ENCODE results near the gene NCK2. TPM values are rescaled to one million over a fixed set of nuclear protein-coding genes. Genes with fewer than 3 reads are reported as not detected.

NCK2 gene
- total RNA-seq, 1 donor from 2014 or later: 38.4 TPM

DNA sequence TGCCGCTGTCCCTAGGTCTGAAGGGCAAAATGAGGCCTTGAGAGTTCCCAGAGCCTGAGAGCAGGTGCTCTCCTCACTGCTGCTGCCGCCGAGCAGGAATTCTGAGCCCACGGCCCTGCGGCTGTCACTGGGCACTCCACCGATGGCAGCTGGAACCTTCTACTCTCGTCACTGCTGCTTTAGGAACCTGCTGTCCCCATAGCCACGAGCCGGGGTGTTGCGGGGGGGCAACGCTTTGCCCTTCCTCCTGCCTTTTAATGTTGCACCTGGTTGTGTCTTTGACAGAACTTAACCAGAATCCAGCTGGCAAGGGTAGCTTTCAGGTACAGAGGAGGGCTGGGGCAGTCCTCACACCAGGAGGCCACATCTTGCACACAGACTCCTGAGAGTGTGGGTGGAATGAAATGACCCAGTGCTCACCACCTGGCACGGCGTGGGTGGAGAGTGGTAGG lies 32.3 kb downstream of the NCK2 start:
- no peak for DNase-seq

GRCh38 chr2:105777506-105778055 lies 32.9 kb downstream of the NCK2 start:
- DNase-seq: no peak

- DNase-seq: no peak
These were observed 33.4 kb downstream of the NCK2 start for GRCh38 chr2:105778080-105778607.

GRCh38 chr2:105779394-105779793 lies 34.7 kb downstream of the NCK2 start:
- no peak for DNase-seq

DNA sequence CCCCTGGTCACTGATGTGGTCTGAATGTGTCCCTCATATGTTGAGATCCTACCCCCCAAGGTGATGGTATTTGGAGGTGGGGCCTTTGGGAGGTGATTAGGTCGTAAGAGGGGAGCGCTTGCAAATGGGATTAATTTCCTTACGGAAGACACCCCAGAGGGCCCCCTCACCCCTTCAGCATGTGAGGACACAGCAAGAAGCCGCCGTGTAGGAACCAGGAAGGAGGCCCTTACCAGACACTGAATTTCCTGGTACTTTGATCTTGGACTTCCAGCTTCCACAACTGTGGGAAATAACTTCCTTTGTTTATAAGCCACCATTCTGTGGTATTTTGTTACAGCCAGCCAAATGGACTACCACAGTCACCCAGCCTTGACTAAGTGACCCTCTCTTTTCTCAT lies 35.9 kb downstream of the NCK2 start:
- no peak for DNase-seq

GRCh38 chr2:105781274-105781978 lies 36.7 kb downstream of the NCK2 start:
- DNase-seq: no peak

DNA sequence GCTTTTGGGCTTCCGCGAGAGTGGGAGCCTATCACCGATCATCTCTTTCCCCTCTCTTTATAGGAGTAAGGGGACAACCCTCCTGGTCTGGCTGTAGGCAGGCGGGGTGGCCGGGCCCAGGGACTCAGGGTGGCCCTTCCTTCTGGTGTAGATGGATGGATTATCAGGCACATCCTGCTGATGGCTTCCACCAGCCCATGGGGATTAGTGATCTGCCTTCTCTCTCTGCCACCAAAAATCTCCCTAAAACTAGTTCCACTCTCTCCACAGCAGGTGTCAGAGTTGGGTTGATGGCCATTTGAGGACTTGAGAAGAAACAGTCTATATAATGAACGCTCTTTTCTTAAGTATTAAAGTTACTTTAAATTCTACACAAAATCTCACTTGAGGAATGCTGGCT lies 37.4 kb downstream of the NCK2 start:
- no peak for DNase-seq

GRCh38 chr2:105782646-105783045 lies 37.9 kb downstream of the NCK2 start:
- DNase-seq: no peak

DNA sequence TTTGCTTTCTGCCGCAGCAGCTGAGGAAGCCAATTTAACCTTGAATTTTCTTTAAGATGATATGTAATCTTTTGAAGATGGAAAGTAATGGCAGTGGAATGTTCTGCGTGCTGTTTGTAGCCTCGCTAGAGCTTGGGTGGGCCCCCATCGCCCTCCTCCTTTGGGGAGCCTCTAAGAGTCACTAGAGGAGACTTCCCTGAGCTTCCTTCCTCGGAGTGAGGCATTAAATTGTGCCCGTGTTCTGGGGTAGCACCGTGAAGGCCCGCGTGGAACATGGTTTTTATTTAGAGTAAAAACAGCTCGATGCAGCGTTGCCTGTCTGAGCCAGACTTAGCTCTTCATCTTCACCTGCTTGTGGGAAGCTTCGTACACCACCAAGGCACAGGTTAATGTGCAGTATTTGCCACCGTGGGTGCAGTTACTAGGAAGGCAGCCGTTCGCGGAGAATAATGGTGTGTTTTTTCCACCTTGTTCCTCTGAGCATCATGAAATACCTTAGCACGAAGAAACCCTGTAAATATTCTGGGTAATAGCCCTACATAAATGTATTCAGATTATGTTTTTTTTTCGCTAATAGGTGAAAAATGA lies 38.5 kb downstream of the NCK2 start:
- no peak for DNase-seq

- no peak for DNase-seq
These were observed 39.3 kb downstream of the NCK2 start for GRCh38 chr2:105783972-105784371.

DNA sequence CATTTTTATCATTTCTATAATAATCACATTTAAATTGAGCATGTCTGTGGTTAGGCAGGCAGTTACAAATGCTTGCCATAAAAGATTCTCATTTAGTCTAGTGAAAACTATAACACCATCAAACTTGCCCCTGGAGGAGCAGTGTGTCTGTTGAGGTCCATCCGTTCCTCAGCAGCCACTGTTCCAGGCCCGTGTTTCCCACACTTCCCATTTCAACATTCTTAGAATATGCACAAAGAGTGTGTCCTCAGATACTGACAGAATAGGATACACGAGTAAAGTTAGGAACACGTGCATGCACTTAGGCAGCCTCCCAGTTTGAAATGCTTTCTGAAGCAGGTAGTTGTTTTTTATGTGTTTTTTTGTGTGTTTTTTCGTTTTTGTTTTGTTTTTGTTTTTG lies 39.9 kb downstream of the NCK2 start:
- DNase-seq: no peak

DNA sequence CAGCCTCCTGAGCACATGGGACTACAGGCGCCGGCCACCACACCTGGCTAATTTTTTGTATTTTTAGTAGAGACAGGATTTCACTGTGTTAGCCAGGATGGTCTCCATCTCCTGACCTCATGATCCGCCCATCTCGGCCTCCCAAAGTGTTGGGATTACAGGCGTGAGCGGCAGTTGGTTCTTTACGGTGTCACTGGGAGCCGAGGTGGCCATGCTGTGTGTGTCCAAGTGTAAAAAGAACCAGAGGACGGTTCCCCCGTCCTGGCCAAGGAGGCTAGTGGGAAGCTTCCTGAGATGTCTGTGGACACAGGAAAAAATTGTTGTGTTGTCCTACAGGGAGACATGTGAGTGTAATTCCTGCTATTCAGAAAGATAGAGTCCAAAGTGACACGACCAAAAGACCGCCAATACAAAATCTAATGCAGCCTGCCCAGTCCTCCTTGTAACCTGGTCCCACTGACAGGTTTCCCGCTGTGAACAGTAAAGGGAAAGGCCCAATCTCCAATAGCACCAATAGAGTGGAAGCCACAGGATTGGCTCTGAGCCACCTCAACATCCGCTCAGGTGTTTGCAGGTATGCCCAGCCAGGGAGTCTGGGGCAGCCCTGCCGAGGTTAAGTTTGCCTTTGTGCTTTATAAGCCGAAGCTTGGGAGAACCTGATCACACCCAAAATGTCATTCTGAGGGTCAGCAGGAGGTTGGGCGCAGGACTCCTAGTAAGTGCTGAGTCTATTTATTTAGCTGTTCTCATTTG lies 40.6 kb downstream of the NCK2 start:
- DNase-seq: no peak

- no peak for DNase-seq
These were observed 41.8 kb downstream of the NCK2 start for GRCh38 chr2:105786231-105787230.

DNA sequence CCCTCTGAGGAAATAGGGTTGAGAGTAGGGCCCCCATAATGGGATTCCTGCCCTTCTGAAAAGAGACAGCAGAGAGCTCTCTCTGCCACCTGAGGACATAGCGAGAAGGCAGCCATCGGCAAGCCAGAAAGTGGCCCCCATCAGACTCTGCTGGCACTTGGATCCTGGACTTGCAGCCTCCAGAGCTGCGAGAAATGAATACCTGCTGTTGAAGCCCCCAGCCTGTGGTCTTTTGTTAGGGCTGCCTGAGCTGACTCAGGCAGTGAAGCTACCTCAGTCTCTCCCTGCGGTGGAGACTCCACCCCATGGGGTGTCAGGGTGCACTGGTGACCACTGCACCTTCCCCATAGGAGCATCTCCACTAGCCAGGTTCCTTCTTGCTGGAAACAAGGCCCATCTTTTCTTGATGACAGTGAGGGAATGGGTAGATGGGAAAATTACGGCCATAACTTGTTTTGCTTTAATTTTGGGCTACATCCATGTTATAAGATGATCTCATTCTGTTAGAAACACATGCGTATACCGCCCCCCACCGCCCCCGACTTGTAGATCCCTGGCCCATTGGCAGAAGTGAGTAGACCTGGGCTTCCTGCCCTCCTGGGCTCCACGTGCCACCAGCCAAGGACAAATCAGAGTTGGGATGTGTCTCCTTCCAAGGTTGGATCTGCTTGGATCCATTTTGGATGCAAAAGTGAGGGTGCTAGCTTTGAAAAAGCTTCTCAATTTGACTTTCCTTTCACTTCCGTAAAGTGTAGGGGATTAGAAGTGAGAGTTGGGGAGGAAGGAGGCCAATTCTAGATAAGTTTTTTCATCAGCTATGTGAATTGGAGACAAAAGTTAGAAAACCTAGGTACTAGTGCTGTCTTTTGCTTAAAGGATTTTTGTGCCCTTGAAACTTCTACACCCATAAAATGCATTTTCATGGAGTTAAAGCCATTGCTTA lies 42.9 kb downstream of the NCK2 start:
- DNase-seq: no peak

DNA sequence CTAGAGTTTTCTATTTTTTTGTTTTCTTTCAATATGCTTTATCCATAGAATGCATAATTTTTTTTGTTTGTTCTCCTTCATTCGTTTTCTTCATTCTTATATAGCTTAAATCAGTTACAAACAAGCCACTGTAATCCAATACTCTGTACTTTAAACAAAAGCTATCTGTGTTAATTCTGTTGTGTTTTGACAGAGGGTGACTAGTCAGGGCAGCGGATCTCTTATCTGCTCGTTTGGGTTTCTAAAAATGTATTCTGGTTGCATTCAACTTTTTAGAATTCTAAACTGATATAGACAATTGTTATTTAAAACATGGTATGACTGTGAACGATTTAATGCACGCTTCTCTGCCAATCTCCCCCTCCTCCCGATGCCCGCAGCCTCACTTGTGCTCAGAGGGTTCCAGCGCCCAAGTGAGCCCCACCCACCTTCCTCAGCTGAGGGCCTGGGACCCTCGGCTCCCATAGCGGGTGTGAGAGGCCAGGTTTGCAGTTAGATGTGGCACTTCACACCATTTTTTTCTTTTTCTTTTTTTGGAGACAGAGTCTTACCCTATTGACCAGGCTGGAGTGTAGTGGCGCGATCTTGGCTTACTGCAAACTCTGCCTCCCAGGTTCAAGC lies 44.1 kb downstream of the NCK2 start:
- no peak for DNase-seq

- peak; percentile 51 for DNase-seq
These were observed 45.2 kb downstream of the NCK2 start for GRCh38 chr2:105789745-105790460.

DNA sequence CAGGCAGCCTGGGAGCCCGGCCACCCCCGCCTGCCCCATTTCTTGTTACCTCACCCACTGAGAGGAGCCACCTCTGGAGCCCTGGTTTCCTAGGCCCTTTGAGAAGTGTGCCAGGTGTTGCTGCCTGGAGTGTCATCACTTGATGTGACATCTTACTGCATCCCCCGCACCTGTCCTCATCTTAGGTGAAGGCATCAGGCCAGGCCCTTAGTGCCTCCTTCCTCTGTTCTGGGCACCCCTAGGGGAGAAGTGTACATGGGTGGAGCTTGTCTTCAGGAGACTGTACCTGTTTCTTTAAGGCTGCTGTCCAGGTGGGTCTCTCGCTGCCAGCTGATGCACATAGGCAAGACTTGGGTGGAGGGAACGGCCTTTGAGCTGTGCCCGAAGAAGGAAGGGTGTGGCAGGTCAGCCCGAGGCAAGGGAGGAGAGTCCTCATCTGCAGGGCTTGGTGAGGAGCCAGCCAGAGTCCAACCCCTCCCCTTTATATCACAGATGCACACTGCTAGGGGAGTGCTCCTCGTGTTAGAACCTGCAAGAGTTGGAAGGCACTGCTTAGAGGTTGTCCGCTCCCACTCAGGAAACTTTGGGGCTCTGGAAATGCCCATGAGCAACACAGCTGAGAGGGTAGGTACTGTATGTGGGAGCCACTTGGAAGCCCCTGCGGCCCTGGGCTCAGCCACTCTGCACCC lies 45.9 kb downstream of the NCK2 start:
- DNase-seq: no peak

GRCh38 chr2:105791229-105791628 lies 46.5 kb downstream of the NCK2 start:
- no peak for DNase-seq

- no peak for DNase-seq
These were observed 47.8 kb downstream of the NCK2 start for GRCh38 chr2:105792561-105792960.
